NCI-H524 (cell line): Measurements from ENCODE around the gene ESYT3.
"Not testable (repeated sequence)": the region's sequence is repeated elsewhere in the genome, so short reads cannot be mapped to it uniquely, and the experiment has no call there.

Experiments used
- DNase-seq, 2 experiments: peaks; one replicate each; lab custom pipeline; 2025; lab: John Stamatoyannopoulos, UW

ESYT3 gene

DNA sequence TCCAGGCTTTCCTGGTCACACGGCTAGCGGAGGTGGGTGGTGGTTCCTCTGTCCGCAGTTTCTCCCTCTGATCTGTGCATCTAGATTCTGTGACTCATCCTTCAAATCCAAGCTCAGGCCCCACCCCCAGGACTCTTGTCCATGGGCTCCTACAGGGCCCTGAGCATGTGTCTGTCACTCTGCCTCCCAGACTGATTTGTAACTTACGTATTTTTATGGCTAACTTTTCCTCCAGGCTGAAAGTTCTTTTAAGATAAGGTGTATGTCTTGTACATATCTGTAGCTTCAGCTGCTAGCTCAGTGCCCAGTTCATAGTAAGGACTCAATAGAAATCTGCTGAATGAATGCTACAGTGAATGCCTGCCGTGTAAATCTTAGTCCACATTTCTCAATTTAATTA is 8.0 kb downstream of the ESYT3 start:
- no peak for DNase-seq

DNA sequence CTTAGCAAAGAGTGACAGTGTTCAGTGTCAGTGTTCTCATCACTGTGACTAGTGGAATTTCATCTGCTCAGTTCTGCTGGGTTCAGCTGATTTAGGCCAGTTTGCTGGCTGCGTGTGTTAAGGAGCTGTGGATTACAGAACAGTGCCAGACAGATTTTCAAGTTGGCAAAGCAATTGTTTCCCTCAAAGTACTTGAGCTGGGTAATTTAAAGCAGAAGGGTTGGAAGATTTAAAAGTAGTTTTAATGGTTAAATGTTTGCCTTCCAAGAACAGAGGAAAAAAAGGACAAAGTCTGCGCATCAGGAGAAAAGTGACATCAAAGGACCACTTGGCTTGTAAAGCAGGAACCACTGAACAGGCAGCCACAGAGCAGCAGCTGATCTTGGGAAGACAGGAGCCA is 8.7 kb downstream of the ESYT3 start:
- DNase-seq = no peak

DNA sequence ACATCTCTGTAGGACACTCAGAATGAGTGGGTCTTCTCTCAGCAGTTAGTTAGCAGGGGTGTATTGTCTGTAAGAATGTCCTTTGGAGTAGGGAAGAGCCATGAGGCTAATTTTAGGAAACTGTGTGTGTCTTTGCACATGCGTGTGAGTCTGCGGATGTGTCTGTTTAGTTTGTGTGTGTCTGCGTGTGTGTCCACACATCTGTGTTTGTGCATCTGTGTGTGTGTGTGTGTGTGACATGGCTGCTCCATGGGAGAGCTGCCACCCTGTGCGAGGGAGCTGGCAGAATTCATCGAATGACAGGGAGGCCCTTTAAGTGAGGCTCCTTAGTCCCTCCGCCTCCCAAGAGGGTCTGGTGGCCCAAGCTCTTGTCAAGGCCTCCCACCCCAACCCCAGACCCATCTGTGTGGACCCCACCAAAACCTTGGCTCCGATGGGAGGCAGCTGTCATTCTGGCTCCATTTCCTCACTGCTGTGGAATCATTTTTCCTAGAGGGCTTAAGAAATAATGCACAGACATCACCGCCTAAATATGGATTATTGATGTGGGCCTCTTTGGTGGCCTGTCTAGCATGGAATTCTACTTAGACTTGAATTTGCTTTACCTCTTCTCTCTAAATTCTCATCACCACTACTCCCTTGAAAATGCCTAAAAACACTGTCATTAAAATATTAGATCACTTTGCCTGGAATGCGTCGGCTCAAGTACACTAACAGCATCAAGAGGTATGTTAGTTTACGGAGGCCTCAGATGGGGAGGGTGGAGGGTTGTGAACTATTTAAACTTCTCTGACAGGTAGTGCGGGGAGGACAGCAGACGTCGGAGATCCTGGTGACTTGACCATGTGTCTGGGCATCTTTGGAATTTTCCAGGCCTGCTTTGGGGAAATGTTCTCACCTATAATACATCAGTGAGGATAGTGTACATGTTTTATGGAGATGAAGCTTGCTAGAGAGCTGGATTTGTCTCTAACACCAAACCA is 9.4 kb downstream of the ESYT3 start:
- no peak for DNase-seq

DNA sequence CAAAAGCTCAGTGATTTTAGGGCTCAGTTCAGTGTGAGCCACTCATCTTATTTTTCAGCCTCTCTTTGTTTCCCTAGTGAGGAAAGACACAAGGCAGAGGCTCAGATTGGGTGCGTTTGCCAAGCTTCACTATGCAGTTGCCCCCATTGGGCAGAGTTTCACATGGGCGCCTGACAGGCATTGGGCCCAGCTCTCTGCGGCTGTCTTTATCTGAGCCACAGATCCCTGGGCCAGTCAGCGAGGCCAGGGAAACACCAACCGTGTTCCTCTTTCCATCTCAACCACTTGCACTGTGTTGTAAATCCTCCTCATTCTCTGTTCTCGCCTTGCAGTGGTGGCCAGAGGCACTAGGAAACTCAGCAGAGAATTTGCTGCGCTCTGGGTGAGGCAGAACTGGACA is 10.8 kb downstream of the ESYT3 start:
- DNase-seq = no peak

DNA sequence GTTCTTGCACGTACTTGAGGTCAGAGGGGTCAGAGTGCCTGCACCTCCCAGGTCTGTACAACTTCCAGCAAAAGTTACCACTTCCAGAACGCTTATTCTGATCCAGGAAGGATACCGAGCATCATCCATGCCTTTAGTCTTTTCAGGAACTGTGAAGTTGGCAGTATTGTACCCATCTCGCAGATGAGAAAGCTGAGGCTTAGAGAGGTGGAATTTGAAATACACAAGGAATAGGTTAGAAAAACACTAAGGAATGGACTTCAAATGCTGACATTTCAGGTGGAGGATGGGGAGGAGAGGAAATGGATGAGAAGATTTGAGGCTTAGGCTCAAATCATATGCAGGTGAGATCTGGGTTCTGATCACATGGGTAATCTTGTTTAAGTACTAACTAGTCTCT is 11.2 kb downstream of the ESYT3 start:
- no peak for DNase-seq

DNA sequence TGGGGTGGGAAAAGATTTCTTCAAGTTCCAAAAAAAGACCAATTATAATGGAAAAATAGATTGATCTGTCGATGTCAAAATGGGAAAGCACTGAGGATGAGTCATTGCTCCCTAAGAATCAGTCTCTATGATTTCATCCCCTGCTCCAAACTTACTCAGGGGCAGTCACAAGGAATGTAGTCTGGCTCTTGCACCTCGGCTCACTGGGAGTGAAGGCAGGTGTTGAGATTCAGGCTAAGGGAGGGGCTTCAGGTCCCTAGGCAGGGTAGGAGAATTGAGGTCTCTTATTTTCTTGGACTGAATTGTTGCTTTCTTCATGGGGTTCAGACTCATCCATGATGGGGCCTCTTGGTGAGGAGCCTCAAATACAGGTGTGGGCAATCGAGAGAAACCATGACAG is 14.2 kb downstream of the ESYT3 start:
- DNase-seq = no peak

DNA sequence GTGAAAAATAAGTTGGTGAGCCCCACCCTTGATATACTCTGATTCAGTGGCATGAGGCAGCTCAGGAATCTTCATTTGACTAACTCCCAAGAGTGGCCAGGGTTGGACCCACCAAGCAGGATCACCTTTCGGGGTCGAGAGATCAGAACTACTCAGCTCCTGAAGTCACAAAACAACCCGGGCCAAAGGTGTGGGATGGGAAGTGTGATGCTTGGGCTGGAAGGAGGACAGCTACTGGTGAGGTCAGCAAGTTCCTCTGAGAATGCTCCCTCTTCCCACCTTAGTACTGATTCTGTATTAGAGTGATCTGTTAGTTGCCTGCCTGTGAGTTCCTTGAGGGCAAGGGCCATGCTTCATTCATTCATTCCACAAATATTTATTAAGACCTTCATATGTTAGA is 15.1 kb downstream of the ESYT3 start:
- DNase-seq = no peak

DNA sequence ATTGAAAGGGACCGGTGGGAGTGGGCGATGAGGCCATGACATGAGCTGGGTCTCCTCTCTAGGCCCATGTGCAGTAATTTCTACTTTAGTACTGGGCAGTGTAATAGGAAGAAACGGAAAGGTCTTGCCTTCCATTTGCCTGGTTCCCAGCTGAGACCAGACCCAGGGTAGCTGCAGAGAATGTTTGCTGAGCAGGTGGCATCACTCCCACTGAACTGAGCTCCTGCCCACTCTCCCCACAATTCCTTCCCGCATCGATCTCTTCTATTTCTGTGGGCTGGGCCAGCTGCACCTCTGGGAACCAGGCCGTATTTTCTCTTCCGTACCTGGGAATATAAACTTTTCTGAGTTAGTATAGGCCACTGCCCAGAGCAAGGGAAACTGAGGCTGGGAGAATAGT is 15.8 kb downstream of the ESYT3 start:
- no peak for DNase-seq

DNA sequence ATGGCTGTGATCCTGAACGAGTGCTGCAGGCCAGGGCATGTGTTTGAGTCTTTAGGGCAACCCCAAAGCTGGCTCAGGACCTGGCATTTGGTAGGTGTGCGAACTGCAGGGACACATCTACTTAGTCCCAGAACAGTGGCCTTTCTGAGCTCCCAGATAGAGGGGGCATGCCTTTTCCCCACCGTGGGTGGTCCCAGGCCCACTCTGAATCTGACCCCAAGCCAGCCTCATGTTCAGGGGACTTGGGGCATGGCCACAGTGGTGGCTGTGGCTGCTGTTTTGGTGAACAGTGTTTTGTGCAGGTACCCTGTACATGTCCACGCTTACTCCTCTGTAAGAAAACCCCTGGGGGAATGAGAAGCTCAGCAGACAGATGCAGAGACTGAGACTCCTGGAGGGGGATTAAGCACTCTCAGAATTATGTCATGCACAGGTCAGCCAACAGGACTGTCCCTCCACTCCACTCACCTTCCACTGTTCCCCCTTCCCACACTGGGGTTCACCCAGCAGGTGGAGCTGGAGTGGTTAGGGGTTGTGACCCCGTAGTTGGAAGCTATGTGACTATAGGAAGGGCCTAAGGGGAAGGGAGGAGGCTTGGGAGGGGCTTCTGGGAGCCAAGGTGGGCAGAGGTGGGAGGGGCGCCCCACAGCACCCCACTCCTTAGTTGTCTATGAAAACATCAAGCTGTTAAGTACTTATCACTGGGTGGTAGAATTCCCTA is 16.4 kb downstream of the ESYT3 start:
- peak; percentile 23 to 67 for DNase-seq

DNA sequence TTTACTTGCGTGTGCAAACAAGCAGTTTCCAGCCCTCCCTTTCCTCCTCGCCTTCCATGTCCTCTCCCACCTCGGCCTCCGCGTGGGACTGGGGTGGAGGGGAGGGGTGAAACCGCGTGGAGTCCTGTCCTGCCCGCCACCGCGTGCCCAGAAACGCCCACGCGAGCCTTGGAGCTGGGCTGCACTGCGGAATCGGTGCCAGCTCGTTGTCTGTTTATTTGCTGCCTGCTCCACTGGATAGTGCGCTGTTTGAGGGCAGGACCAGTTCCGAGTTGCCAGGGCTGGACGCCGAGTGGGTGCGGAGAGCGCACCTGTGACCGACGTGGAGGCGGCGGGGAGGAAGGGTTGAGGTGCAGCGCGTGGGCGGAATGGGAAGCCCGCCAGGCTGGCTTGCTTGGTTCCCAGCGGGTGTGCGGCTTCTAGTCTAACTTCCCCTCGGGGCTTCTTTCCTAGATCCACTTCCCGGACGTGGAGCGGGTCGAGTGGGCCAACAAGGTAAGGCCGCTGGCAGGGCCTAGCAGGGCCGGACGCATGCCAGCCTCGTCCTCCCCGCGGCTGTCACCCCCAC is 17.3 kb downstream of the ESYT3 start:
- DNase-seq = no peak

DNA sequence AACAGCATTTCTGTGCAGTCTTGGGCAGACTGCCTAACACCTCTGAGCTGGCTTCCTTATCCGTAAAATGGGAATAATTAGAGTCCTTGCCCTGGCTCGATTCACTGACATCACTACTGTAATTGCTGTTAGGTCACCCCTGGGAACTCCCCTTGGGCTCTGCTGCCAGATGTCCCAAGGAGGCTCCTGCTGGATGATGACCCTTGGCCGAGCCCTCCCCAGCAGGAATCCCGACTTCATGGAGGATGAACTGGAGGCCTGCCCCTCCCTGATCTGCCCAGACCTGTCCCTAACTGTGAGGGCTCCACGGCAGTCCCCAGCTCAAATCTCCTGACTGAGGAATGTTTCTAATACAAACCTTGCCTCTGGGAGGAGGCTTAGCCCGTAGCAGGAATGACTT is 18.0 kb downstream of the ESYT3 start:
- no peak for DNase-seq

DNA sequence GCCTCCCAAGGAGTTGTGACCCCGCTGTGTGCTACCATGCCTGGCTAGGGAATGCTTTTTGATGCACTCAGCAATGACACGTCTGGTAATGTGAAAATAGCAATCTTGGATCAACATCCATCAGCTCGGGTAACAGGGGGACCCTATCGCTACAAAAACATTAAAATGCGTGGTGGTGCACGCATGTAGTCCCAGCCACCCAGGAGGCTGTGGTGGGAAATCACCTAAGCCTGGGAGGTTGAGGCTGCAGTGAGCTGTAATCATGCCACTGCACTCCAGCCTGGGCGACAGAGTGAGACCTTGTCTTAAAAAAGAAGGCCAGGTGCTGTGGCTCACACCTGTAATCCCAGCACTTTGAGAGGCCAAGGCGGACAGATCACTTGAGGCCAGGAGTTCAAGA is 19.5 kb downstream of the ESYT3 start:
- not testable (repeated sequence) for DNase-seq

DNA sequence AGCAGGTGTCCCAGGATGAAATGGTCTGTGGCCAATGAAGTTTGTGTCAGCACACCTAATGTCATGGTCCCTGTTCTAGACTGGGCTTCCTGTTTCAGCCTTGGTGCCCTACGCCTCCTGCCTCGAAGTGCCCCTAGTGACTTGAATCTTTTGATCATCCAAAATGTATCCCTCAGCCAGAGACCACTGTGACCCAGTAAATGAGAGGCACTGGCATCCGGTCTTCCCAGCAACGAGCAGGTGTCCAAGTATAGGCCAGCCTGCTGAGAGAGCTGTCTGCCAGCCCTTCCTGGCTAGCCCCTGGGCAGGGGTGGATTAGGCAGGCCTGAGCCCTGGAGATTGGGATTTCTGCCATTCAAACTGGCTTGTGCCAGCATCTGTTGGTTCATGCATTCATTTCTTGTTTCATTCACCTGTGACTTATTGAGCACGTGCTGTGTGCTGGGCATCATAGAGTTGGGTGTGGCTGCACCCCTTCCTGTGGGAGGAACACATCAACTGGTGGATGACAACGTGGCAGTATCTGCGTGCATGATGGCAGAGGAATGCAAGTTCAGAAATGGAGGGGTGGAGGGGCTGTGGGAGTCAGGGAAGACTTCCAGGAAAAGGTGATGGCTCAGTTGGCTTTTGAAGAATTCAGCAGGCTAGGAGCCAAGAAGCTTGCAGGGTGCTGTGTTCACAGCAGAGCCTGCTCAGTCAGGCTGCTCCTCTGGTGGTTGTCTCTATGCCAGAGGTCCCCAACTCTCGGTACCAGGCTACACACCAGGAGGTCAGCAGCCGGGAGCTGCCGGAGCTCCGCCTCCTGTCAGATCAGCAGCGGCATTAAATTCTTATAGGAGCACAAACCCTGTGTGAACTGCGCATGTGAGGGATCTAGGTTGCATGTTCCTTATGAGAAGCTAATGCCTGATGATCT is 21.6 kb downstream of the ESYT3 start:
- DNase-seq = peak in 1 of 2 experiments; percentile 31

DNA sequence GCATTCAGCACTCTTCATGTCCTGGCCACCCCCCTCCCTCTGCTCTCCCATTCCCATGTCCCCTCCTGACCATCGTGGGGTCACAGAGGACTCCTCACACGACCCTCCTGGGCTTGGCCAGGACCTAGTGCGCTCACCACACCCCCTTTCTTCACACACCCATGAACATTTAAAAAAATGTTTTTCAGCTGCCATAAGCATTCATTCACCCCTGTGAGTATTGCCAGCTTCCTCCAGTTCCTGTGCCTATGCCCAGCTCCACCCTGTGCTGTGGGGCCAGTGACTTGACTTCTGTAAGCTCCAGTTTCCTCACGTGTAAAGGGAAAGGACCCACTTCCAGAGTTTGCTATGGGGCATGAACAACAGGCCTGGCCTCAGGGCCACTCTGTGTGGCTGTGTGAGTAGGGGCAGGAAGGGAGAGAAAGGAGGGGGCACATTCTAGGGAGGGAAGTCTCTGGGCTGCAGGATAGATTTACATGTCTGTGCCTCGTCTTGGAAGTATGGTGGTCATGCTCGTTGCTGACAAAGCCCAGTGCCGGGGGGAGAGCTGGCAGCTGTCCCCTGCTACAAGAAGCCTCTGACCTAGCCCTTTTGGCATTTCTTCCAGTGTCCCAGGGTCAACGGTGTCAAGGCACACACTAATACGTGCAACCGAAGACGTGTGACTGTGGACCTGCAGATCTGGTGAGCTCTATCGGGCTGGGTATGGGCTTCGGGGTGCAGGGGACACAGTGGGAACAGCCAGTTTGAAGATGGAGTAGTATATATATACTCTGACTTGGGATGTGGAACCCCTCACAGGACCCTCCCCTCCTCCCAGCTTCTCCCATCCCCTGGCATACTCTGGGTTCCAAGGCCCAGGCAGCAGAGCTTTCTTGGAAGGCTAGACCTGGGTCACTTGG is 22.8 kb downstream of the ESYT3 start:
- DNase-seq = no peak

DNA sequence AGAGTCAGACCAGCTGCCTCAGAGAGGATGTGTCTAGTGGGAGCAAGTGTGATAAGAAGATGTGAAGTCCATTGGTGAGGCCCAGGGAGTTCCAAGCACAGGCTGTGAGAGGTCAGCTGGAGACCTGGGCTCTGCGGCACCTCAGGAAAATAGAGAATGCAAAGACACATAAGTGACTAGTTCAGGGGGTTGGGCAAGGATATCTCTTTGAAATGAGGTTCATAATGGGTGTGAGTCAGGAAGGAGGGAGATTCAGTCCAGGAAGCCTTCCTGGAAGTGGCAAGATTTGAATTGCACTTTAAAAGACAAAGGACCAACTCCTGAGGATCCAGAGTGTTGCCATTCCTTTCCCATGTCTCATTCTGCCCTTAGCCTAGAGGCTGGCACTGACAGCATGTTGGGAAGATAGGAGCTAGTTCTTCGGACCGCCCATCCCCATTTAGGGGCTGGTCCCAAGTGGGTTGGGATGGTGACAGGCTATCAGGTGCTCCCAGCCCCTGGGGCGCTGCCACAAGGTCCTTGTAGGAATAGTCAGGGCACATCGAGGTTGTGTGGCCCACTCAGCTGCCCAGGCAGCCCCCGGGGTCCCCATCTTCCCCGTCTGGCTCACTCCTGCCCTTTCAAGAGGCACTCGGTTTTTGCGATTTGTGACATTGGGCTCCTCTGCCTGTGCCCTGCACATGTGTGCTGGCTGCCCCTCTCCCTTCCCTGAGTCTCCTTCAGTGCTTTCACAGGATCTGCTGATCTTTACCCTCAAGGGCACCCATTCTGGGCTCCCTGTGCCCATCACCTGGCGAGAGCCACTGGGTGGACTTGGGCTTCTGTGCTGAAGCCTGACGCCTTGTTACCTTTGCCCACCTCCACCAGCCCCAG is 23.7 kb downstream of the ESYT3 start:
- no peak for DNase-seq

DNA sequence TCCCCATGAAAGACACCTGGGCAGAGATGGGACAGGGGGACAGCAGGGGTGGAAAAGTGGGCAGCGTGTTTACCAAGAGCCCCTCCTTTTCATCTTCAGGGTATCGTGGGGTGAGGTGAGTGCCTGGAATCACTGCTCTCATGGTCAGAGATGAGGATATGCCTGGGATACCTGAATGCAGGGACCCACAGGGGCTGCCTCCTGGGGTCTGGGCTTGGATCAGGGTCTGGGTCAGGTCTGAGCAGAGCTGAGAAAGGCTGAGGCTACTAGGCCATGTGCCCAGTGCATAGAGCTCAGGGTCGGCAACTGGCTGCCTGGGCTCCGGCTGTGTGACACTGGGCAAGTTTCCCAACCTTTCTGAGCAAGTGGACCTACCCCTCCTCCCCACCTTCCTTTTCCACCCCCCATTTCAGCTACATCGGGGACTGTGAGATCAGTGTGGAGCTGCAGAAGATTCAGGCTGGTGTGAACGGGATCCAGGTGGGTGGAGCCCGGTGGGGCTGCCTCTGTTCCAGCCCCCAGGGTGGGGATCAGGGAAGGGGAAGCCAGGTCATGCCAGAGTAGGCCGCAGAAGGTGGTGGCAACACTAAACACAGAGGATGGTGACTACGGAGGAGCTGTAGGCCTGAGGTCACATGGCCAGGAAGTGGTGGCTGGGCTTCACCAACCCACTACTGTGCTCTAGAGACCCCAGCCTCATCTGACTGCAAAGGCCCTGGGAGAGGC is 24.5 kb downstream of the ESYT3 start:
- DNase-seq = no peak

DNA sequence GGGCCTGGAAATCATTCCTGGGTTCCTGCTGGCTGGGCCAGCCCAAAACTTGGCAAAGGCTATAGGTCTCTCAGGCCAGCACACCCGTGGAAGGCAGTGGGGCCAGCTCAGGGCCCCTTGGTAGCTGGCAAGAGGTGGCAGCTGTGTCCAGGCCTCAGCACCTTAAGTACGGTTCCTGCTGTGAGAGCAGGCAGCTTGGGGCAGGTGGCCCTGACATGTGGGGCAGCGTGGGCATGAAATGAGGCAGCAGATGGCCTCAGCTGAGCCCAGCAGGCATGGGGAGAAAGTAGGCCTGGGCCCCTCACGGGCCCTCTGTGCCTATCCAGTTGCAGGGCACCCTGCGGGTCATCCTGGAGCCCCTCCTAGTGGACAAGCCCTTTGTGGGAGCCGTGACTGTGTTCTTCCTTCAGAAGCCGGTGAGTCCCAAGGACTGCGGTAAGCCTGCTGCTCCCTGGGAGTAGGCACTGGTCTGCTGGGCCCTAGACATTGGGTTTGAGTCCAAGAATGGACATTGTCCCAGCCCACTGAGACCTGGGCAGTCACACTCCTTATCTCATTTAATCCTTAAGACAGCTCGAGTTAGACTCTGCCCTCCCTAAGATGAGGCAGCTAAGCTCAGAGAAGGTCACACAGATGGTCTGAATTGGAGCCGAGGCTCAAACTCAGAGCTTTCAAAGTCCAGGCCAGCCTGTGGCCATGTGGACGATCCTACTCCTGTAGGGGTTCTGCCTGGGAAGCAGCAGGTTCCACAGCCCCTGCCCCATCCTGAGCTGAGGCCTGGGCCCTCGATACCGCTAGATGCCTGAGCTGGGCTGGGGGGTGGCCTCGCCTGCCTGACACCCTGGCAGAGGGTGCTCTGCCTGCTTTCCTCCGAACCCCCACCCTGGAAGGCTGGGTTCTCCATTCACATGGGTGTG is 25.5 kb downstream of the ESYT3 start:
- DNase-seq = peak; percentile 85 to 97
